Neural progenitor cell (in vitro differentiated cells): ENCODE data around the gene FXYD4. TPM values are rescaled to one million over a fixed set of nuclear protein-coding genes. Genes with fewer than 3 reads are reported as not detected.

Experiments
- DNase-seq: peaks from one replicate; pipeline ENCODE4 v3.0.0-alpha.2; 2016; ENCODE audit warnings: low spot score
- H2AFZ ChIP-seq: fragments of 200-600 bp; sonication (generic); replicated peaks from 2 replicates; pipeline ENCODE4 v1.6.1; 2016; ENCODE audit warnings: antibody characterized with exemption
- H3F3A ChIP-seq: fragments of 200-600 bp; sonication (generic); 2 replicates; pipeline ENCODE4 v1.6.1; 2016; ENCODE audit warnings: antibody characterized with exemption, low read depth
- H3K27ac ChIP-seq: fragments of 200-600 bp; sonication (generic); 2 replicates; pipeline ENCODE4 v1.5.1; 2016; ENCODE audit warnings: mild to moderate bottlenecking
- H3K27me3 ChIP-seq: fragments of 200-600 bp; sonication (generic); 2 replicates; pipeline ENCODE4 v1.6.1; 2016; ENCODE audit warnings: mild to moderate bottlenecking, moderate library complexity
- H3K36me3 ChIP-seq: fragments of 200-600 bp; sonication (generic); 2 replicates; pipeline ENCODE4 v1.5.1; 2016
- H3K4me1 ChIP-seq: fragments of 200-600 bp; sonication (generic); 2 replicates; pipeline ENCODE4 v1.6.1; 2016; ENCODE audit warnings: mixed run types
- H3K4me2 ChIP-seq: fragments of 200-600 bp; sonication (generic); 2 replicates; pipeline ENCODE4 v1.6.1; 2016
- H3K4me3 ChIP-seq: fragments of 200-600 bp; sonication (generic); 2 replicates; pipeline ENCODE4 v1.5.1; 2016
- H3K79me2 ChIP-seq: fragments of 200-600 bp; sonication (generic); 2 replicates; pipeline ENCODE4 v1.6.1; 2016; ENCODE audit warnings: low read depth
- H3K9ac ChIP-seq: fragments of 200-600 bp; sonication (generic); 2 replicates; pipeline ENCODE4 v1.6.1; 2016
- H3K9me3 ChIP-seq: fragments of 200-600 bp; sonication (generic); 2 replicates; pipeline ENCODE4 v1.5.1; 2016; ENCODE audit warnings: low read depth
- H4K20me1 ChIP-seq: fragments of 200-600 bp; sonication (generic); 2 replicates; pipeline ENCODE4 v1.6.1; 2016; ENCODE audit warnings: low read depth
- H3K27ac Mint-ChIP-seq: 3 replicates; pipeline ENCODE4 v1.8.0; 2021; ENCODE audit warnings: mixed read lengths
- H3K27me3 Mint-ChIP-seq: 2 replicates; pipeline ENCODE4 v1.8.0; 2022; ENCODE audit warnings: low read depth, mild to moderate bottlenecking, inconsistent platforms, moderate library complexity, mixed read lengths; ENCODE audit not compliant: insufficient read depth
- H3K36me3 Mint-ChIP-seq: 3 replicates; pipeline ENCODE4 v1.8.0; 2021; ENCODE audit warnings: mixed read lengths
- H3K4me1 Mint-ChIP-seq: 3 replicates; pipeline ENCODE4 v1.8.0; 2021; ENCODE audit warnings: mixed read lengths
- H3K4me3 Mint-ChIP-seq: 3 replicates; pipeline ENCODE4 v1.8.0; 2021; ENCODE audit warnings: mild to moderate bottlenecking, moderate library complexity, mixed read lengths
- H3K9me3 Mint-ChIP-seq: 3 replicates; pipeline ENCODE4 v1.8.0; 2020; ENCODE audit warnings: mixed read lengths
- EZH2 ChIP-seq: fragments of 200-600 bp; sonication (generic); IDR thresholded peaks from 2 replicates; pipeline ENCODE4 v1.6.1; 2017; ENCODE audit warnings: antibody characterized with exemption, mild to moderate bottlenecking, moderate library complexity
- EZH2phosphoT487 ChIP-seq: fragments of 200-600 bp; sonication (generic); IDR thresholded peaks from 2 replicates; pipeline ENCODE4 v1.6.1; 2017; ENCODE audit warnings: antibody characterized with exemption
- total RNA-seq: library from RNA; depleted of rRNA; stranded (reverse); fragments of >200 nt; gene quantifications from 2 replicates; pipeline ENCODE4 v1.2.3, GENCODE V29; 2015; ENCODE audit warnings: low replicate concordance
- TF ChIP-seq, protein P1 (sequence below): fragments of 200-600 bp; sonication (generic); IDR thresholded peaks from 2 replicates; pipeline ENCODE4 v1.5.1; 2017; ENCODE audit warnings: antibody characterized with exemption, mild to moderate bottlenecking

FXYD4 gene, protein sequence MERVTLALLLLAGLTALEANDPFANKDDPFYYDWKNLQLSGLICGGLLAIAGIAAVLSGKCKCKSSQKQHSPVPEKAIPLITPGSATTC
- not detected in 2 replicates for total RNA-seq

DNA sequence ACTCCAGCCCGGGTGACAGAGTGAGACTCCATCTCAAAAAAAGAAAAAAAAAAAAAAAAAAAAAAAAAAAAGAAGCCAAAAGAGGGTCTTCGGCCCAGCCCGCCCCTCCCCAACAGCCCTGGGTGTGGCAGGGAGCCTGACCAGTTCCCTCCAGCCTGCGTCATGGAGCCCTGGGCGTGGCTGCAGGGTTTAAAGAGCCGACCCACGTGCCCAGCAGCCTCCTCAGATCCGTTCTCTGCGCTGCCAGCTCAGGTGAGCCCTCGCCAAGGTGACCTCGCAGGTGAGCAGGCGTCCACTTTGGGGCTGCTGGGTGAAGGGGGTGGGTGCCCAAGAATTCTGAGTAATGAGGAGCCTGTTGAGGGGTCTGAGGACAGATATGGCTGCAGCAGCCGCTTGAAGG, at the start of gene FXYD4:
Gene FXYD4 (plus strand): TSS at position 219 of the 400 bp plus-strand sequence. CDS start 2,111 bp downstream, outside the sequence.
- TF ChIP-seq, protein P1, sequence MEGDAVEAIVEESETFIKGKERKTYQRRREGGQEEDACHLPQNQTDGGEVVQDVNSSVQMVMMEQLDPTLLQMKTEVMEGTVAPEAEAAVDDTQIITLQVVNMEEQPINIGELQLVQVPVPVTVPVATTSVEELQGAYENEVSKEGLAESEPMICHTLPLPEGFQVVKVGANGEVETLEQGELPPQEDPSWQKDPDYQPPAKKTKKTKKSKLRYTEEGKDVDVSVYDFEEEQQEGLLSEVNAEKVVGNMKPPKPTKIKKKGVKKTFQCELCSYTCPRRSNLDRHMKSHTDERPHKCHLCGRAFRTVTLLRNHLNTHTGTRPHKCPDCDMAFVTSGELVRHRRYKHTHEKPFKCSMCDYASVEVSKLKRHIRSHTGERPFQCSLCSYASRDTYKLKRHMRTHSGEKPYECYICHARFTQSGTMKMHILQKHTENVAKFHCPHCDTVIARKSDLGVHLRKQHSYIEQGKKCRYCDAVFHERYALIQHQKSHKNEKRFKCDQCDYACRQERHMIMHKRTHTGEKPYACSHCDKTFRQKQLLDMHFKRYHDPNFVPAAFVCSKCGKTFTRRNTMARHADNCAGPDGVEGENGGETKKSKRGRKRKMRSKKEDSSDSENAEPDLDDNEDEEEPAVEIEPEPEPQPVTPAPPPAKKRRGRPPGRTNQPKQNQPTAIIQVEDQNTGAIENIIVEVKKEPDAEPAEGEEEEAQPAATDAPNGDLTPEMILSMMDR = no peak
- TF ChIP-seq EZH2phosphoT487 = no peak
- no peak for TF ChIP-seq EZH2
- Histone ChIP-seq H2AFZ (no peak within 1 kb of the TSS), H3K79me2 (no peaks in the 10 kb centered on the region), H3K9ac (no peak within 1 kb of the TSS), H4K20me1 (no peaks in the 10 kb centered on the region), H3K36me3 (no peaks in the 10 kb centered on the region), H3K9me3 (no peaks in the 10 kb centered on the region), H3K4me2 (peak within 1 kb of the TSS; percentile 69), H3K4me1 (peaks cover 15% of the 10 kb centered on the region), H3F3A (peaks cover 16% of the 10 kb centered on the region), H3K4me3 (no peak within 1 kb of the TSS), H3K27me3 (no peaks in the 10 kb centered on the region), H3K27ac (no peak within 1 kb of the TSS)
- Mint-ChIP-seq H3K4me1 (peaks cover 15% of the 10 kb centered on the region), H3K36me3 (no peaks in the 10 kb centered on the region), H3K9me3 (peaks cover under 1% of the 10 kb centered on the region), H3K4me3 (no peak within 1 kb of the TSS), H3K27me3 (peaks cover 6% of the 10 kb centered on the region), H3K27ac (peak within 1 kb of the TSS; percentile 37)
- DNase-seq = no peak

DNA sequence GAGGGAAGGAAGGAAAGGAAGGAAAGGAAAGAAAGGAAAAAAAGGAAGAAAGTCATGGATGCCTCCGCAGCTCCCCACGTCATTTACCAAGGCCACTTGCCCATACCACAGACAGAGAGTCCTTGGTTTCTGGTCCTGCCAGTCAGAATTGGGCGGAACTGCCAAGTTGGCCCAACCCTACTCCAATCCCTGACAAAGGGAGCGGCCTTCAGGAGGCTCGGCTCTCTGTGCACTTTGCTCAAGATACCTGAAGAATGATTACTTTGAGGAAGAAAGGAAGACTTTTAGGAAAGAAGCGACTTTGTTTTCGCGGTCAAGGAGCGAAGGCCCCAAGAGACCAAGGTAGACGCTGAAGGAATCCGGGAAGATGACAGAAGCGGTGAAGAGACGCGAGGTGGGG, 49.1 kb upstream of the FXYD4 start:
- Histone ChIP-seq H3K27ac (no peak overlapping the region), H3K27me3 (no peaks in the 10 kb centered on the region), H3K4me3 (peak overlapping the region; percentile 39), H3K79me2 (no peaks in the 10 kb centered on the region), H3F3A (peaks cover 10% of the 10 kb centered on the region), H2AFZ (peak overlapping the region; percentile 72), H3K36me3 (no peaks in the 10 kb centered on the region), H3K9me3 (no peaks in the 10 kb centered on the region), H3K9ac (no peak overlapping the region), H3K4me1 (peaks cover 14% of the 10 kb centered on the region), H4K20me1 (no peaks in the 10 kb centered on the region), H3K4me2 (peak overlapping the region; percentile 76)
- peak overlapping the region; percentile 22 for H3K27ac Mint-ChIP-seq
- TF ChIP-seq EZH2phosphoT487 (no peak), EZH2 (no peak)
- TF ChIP-seq, protein P1 = no peak
- H3K27me3 Mint-ChIP-seq = peaks cover 6% of the 10 kb centered on the region
- H3K36me3 Mint-ChIP-seq = no peaks in the 10 kb centered on the region
- peak overlapping the region; percentile 78 for H3K4me3 Mint-ChIP-seq
- no peak for DNase-seq
- H3K4me1 Mint-ChIP-seq = peaks cover 26% of the 10 kb centered on the region
- peaks cover 3% of the 10 kb centered on the region for H3K9me3 Mint-ChIP-seq

DNA sequence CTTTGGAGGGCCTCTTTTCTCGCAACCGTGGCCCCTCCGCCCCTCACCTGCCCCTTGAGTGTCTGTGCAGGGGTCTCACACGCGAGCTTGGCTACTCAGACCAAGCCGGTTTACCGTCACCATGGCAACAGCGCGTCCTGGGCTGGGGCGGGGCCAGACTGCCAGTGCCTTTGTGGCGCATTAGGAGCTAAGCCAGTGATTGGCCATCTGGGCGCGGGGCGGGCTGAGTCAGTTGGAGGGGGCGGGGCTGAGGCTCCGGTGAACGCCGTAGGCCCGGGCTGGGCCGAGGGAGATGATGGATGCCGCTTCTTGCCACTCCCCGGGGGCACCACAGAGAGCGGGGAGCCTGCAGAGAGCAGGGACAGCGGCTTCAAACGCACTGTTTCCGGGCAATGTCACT, 48.7 kb upstream of the FXYD4 start:
- Histone ChIP-seq H3K79me2 (no peaks in the 10 kb centered on the region), H4K20me1 (no peaks in the 10 kb centered on the region), H3K27ac (no peak overlapping the region), H3K9ac (no peak overlapping the region), H3K4me2 (peak overlapping the region; percentile 76), H3F3A (peaks cover 10% of the 10 kb centered on the region), H3K4me1 (peaks cover 14% of the 10 kb centered on the region), H2AFZ (peak overlapping the region; percentile 91), H3K9me3 (no peaks in the 10 kb centered on the region), H3K27me3 (no peaks in the 10 kb centered on the region), H3K36me3 (no peaks in the 10 kb centered on the region), H3K4me3 (peak overlapping the region; percentile 39)
- TF ChIP-seq EZH2 (no peak), EZH2phosphoT487 (no peak)
- TF ChIP-seq, protein P1 = no peak
- peaks cover 26% of the 10 kb centered on the region for H3K4me1 Mint-ChIP-seq
- DNase-seq = peak; percentile 99
- H3K4me3 Mint-ChIP-seq = peak overlapping the region; percentile 78
- peaks cover 4% of the 10 kb centered on the region for H3K27me3 Mint-ChIP-seq
- peaks cover 3% of the 10 kb centered on the region for H3K9me3 Mint-ChIP-seq
- H3K27ac Mint-ChIP-seq = no peak overlapping the region
- no peaks in the 10 kb centered on the region for H3K36me3 Mint-ChIP-seq
